GM19397 (cell line): ENCODE measurements around the gene EXOG.

Source experiments
- ATAC-seq: cut with Tn5 transposase; IDR thresholded peaks from one replicate; pipeline ENCODE4 v1.9.1; 2021; ENCODE audit warnings: mild to moderate bottlenecking, moderate library complexity; ENCODE audit not compliant: unreplicated experiment

Gene EXOG, protein sequence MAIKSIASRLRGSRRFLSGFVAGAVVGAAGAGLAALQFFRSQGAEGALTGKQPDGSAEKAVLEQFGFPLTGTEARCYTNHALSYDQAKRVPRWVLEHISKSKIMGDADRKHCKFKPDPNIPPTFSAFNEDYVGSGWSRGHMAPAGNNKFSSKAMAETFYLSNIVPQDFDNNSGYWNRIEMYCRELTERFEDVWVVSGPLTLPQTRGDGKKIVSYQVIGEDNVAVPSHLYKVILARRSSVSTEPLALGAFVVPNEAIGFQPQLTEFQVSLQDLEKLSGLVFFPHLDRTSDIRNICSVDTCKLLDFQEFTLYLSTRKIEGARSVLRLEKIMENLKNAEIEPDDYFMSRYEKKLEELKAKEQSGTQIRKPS

DNA sequence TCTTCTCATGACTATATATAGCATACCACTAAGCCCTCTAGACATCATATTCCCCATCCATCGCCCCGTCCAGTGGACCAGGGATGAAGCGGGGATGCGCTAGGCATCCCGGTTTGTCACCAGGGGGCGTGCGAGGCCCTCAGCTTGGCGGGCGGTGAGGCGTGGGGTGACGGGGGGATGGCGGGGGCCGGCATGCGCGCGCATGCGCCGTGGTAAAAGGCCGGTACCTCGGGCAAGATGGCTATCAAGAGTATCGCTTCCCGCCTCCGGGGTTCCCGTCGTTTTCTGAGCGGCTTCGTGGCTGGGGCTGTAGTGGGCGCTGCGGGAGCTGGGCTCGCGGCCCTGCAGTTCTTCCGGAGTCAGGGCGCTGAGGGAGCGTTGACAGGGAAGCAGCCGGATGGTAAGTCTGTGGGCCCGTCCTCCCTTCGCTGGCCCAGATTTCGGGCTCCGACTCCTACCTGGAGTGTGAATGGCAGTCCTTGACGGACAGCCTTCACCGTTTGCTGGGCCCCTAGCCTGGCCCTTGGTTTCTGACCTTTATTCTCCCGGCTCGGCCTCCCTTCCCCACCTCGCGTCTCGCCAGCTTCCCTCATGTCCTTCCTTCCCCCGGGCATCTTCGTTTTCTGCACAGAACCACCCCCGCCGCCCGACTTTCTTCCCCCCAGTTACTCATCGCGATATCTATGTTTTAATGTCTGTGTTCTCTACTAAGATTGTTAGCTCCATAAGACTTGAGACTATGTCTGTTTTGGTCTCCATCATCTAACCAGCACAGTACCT is at the start of gene EXOG:
EXOG (plus strand) TSS at position 210 of the 780 bp plus-strand sequence; CDS start at position 238, 28 bp downstream.
- peak; percentile 93 for ATAC-seq

DNA sequence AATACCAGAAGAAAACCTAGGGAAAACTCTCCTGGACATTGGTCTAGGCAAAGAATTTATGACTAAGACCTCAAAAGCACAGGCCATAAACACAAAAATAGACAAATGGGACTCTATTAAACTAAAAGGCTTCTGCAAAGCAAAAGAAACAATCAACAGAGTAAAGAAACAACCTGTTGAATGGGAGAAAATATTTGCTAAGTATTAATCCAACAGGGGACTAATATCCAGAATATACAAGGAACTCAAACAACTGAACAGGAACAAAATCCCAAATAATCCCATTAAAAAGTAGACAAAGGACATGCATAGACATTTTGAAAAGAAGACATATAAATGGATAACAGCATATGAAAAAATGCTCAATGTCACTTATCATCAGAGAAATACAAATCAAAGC is 49.3 kb upstream of the EXOG start:
- ATAC-seq, result no peak

DNA sequence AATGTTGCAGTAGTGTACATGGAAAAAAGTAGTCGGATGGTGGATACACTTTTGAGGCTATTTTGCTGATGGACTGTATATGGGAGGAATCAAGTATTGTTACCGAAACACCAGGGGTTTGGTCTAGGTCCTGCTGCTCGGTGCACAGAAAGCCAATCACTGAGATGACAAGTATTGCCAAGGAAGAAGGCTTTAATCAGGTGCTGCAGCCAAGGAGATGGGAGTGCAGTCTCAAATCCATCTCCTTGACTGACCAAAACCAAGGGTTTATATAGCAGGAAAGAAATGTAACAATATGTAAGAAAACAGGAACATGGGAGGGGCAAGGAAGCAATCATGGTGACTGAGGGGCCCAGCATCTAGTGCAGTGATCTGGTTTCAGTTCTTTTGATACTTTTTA is 45.3 kb upstream of the EXOG start:
- ATAC-seq, result no peak

DNA sequence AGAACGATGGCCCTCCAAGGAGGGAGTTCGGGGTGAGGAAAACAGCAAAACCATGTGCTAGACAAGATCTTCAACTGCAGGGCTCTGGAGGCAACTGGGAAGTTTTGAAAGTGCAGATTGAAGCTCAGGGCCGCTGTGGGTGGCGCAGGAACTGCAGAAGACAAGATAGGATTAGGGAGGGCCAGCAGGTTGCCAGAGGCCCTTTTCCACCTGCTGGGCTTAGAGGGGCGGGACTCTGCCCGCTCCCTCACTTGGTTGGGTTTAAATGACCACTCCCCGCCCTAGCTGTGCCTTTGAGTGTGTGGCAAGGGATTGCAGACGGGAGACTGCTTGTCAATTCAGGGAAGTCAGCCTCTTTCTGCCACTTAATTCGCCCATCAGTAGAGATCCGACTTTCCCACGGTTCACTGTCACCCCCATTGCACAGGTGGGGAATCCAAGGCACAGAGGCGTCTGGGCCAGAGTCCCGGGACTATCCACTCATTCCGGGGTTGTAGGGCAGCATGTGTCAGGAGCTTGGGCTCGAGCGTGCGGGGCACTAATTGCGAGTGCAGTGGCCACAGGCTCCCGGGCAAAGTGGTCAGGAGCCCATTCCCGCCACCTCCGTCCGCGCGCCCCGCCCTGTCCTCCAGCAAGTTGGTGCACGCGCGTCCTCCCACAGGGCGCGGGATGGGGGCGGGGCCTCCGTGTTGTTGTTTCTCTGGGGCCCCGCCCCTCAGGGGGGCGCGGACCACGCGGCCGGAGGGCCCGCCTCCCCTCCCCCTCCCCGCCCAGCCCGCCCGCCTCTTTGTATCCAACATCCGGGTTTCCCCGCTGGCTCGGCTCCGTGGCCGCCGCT is 42.8 kb upstream of the EXOG start, which contains the start of gene ACVR2B:
ACVR2B (plus strand) TSS at position 816 of the 838 bp plus-strand sequence. CDS start 433 bp downstream, outside the sequence.
- ATAC-seq, result peak; percentile 38

DNA sequence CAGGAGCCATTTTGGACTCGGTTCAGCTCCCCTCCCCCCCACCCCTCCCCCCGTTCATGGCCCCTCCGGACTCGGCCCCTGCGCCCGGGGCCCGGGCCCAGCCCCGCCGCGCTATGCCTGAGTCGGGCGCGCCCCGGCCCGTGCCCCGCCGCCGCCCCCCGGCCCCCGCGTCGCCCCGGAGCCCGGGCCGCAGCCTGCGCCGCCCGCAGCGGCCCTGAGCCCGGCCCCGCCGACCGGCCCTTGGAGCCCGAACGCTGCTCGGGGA is 42.3 kb upstream of the EXOG start:
- no peak for ATAC-seq

DNA sequence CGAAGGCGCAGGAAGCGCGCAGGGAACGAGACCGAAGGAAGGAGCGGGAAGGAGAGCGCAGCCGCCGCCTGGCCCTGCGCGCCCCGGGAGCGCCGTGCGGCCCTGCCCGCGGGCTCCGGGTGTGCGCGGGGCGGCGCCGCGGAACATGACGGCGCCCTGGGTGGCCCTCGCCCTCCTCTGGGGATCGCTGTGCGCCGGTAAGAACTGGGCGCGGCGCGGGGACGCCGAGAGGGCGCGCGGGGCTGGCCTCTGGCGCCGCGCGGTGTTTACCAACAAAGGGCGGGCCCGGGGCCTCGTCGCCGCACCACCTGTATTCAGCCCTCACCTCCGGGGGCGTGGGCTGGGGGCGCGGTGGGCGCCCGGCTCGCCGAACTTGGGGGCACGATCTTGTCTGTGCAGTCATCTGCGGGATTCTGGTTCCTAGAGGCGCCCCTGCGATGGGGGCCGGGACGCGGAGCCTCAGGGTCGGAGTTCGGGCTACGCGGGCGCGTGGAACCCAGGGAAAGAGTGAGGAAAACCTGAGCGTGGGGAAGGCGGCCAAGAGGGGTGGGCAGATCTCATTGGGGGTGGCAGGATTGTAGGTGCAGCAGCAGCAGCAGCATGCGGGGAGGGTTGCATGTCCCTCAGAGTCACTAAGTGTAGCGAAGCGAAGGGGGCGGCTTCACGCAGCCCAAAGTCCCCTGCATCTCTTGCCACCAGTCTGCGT is 41.8 kb upstream of the EXOG start:
- ATAC-seq, result peak; percentile 26

DNA sequence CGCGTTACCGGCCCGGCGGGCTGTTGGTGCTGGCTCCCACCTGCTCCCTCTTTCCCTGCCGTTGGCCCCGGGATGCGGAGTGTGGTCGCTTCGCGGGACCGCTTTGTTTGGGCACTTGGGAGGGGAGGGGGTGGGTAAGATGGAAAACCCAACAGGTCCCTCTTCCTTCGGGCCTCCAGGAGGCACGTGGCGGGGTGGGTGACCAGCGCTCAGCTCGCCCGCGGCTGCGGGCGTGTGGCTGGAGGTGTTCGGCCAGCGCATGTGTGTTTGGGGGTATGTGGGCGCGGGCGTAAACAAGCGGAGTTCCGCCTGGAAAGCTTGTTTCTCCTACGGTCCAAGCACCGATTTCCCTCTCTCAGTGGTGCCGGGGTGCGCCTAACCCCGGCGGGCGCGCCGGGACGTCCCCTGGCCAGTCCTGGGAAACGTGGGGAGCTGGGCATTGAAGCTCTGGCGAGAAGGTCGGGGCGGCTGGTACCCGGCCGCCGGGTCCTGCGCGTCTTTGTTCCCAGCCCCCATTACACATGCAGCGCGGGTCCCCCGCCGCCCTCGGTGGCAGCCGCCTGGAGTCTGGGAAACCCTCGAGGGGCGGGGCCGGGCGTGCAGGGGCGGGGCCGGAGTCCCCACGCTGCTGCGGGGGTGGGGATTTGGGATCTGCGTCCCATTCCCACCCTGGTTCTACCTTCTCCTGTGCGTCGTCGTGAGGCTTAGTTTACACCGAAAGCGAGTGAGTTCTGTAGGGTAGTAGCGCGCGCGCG is 41.1 kb upstream of the EXOG start:
- peak; percentile 9 for ATAC-seq

DNA sequence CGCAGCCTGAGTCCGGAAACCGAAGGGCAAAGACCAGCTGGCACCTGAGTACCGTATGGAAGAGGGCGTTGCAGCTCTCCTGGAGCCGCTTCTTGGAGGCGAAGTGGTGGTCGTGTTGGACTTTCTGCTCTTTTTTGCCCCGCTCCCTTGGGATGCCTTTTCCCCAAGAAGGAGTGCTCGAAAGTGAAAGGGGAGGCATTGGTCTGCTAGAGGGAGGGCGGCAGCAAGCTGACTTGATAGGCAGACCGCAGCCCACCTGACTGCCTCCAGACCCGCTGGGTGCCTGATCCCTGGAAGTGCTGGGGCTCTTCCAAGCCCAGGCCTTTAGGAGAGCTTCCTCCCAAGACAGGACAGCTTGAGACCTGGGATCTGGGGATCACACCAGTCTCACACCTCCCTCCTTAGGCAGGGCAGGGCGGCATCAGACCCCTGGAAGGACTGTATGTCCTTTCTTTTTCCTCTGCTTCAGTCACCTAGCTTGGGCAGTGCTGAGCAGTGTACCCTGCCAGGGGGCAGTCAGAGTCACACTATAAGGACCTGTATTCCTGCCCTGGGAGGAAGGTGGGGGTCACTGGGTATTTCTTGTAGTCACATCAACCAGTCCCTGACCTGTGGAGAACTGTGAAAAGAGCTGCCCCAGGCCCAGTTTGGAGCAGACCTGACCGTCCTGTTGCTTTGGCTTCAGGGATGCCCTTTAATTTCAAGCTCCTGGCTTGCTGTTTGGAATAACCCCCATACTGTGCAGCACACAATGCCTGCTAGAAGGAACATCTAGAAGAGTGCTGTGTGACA is 40.3 kb upstream of the EXOG start:
- ATAC-seq, result no peak

DNA sequence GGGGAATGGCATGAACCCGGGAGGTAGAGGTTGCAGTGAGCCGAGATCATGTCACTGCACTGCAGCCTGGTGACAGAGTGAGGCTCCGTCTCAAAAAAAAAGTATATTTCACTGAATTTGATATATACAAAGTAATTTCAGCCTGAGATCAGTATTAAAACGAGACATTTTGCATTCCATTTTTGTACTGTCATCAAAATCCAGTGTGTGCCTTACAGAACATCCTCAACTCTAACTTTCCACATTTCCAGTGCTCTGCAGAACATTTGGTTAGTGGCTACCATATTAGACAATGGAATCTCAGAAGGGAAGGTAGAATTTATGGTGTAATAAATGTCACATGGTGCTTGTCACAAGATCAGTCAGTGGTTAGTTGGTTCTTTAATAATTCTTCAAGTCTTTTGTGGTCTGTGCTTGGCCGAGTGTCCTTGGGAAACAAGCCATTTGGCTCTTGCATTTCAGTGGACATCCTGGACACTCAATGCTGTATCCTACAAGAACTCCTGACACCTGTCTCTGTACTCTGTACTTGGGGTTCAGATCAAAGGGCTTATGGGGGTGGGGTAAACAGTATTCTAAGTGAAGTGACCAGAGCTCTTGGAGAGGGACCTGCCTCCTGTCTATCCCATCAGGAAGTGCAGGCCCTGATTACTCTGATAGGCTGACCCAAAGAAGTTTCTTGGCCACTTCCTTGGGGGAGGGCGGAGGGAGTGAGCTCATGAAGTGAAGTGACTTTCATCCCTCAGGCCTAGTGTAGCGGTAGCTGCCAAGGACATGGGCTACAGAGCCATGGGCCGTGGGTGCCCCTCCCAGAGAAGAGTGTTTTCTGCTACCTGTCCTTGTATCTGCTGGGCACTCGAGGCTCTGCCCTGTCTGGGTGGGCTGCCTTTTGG is 38.8 kb upstream of the EXOG start:
- no peak for ATAC-seq

DNA sequence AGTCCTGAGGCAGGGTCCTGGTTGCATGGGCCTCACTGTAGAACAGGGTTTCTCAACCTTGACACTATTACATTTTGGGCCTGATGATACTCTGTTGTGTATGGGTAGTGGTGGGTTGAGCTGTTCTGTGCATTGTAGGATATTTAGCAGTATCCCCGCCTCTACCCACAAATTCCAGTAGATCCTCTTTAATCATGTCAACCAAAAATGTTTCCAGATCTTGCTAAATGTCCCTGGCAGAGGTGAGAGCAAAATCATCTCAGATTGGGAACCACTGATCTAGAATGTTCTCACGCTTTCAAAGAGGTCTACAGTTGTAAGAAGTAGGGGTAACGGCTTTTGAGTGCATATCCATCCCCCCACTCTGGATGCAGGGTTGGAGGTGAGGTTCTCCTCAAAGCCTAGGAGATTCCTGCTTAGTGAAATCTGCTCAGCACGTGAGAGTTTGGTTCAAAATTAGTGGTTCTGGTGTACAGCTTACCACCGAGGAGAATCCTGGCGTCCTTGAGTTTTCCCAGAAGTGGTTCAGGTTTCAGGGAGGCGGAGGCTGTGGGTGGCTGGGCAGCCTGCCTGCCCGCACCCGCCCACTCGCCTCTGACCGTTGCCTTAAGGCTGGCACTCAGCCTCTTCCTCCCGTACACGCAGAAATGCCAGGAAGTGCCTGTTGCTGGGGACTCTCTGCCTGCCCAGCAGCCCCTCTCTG is 37.2 kb upstream of the EXOG start:
- no peak for ATAC-seq

DNA sequence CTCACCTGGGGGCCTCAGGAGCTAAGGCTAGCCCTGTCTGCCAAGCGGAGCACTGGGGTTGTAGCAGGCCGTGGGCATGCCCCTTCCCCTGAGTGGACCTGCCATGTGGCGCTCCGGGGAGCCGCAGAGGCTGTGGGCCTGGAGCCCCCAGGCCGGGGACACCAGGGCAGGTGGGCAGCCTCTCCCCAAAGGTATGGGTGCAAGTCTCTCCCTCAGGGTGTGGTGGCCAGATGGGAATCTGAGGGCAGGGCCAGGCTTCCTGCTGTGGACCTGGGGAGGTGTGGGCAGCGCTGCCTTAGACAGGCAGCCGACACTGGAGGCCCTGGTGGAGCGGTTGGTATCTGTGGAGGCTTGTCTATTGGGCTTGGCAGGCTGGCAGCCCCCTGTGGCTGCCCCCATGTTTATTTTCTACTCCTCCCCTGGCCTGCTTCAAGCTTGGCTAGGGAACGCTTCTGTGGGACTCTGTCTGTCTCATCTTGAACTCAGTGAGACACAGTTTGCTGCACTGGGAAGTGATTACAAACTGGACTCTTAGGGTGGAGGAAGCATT is 36.6 kb upstream of the EXOG start:
- ATAC-seq, result no peak

DNA sequence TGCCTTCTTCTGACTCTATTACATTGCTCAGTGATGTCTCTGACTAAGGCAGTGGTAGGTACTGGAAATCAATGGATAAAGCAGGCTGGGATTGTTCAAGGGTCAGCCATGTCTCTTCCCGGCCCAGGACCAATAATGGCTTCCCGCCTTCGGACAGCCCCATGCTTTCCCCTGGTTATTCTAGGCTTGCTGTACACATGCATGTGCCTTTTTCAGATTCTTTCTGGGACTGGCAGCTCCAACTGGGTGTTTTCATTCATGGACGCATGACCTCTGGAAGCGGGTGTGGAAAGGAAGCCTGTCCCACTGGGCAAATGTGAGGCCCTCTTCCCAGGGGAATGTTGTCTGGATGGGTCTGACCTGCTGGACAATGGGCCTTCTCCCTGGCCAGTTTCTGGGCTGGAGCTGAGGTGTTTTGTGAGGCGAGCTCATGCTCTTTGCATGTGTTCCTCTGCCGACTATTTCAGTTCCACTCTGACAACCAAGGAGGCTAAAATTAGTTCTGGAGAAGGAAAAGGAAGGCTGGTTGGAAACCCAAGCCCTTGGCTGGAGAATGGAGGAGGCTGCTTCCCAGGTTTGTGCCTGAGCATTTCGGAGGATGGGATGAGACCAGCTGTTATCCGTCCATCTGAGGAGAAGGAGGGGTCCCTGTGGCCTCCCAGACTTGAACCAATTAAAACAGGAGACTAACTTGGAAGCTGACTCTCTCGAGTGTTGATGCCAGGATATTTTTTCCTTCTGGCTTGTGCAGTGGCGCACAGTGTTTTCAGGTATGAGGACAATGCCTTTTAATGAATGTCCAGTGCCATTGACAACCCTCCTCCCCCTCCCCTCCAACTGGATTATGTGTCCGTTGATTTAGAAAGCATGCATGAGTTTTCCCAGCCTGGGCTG is 35.5 kb upstream of the EXOG start:
- ATAC-seq, result no peak

DNA sequence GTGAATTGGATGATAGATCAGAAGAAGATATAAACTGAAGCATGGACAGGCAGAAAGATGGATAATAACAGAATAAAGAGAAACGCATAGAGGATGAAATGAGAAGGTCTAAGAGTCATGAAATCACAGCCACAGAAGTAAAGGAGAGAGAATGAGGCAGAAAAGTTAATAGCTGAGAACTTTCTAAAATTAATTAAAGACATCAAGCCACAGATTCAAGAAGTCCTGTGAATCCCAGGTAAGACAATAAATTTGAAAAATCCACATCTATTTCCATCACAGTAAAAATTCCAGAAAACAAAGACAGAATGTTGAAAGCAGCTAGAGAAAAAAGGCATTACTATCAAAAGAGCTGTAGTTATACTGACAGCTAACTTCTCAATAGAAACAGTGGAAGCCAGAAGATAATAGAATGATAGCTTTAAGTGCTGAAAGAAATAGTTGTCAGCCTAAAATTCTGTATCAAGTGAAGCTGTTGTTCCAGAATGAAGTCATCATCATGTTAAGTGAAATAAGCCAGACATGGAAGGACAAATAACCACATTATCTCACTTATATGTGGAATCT is 30.5 kb upstream of the EXOG start:
- no peak for ATAC-seq

DNA sequence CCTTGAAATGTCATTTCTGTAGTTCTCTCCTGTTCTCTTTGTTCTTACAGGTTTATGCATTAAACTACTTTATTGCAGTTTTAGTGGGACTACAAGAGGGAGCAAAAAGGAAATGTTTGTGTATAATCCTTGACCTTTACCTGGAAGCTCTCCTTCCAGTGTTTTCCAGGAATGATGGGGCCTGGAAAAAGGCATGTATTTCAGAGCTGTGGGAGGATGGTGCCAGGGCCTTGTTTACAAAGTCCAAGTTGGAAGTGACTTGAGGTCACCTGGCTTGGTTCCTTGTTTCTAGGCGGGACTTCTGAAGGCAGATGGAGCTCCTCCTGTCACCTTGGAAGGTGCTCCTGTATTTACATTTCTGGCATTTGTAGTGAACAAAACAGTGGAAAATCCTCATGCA is 27.4 kb upstream of the EXOG start:
- no peak for ATAC-seq

DNA sequence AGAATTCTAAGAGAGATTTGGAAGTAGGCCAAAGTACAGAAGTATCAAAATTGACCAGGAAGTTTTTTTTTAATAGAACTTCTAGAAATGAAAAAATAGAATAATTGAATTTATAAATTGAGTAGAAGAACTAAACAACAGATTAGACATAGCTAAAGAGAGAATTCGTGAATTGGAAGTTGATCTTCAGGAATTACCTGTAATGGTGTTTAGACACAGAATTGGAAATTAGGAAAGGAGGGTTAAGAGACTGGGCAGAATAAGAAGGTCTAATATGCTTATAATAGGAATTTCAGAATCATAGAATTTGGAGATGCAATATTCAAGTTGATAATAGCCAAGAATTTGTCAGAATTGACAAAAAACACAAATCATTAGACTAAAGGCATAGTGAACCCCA is 26.3 kb upstream of the EXOG start:
- ATAC-seq, result no peak

DNA sequence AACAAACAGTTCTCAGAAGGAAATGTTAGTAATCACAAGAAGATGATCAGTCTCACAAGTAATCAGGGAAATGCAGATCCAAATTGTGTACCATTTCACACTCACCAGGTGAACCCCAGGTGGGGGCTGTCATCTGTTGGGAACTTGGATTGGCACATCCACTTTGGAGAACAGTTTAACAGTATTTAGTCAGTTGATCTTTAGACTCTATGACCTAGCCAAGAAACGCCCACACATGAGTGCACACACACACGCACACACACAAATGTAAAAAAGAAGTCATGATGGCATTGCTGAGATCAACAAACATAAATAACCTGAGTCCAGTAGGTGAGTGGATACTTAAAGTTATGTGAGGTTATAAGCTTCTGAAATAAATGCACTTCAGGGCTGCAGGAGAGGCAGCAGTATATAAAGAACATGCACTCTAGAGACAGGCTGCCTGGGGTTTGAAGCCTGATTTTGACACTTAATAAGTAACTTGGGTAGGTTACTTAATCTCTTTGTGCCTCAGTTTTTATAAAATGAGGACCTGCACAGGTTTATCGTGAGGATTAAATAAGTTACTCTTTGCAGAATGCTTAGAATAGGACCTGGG is 24.8 kb upstream of the EXOG start:
- ATAC-seq, result no peak
